HG02943 (cell line): Measurements from ENCODE around the gene C15orf39.
"Not testable (repeated sequence)": the region's sequence is repeated elsewhere in the genome, so short reads cannot be mapped to it uniquely, and the experiment has no call there.

ENCODE experiments used
- ATAC-seq: cut with Tn5 transposase; IDR thresholded peaks from one replicate; pipeline ENCODE4 v1.9.1; 2021; ENCODE audit warnings: mild to moderate bottlenecking, low read depth, moderate library complexity; ENCODE audit not compliant: unreplicated experiment

Gene C15orf39

GRCh38 chr15:75258620-75259343 is 57.1 kb downstream of the C15orf39 start:
- ATAC-seq, result not testable (repeated sequence)

GRCh38 chr15:75259873-75260272 is 58.2 kb downstream of the C15orf39 start:
- ATAC-seq, result not testable (repeated sequence)
